GM19351 (cell line): ENCODE results near the gene C6orf52.
"Not testable (repeated sequence)": the region's sequence is repeated elsewhere in the genome, so short reads cannot be mapped to it uniquely, and the experiment has no call there.

Experiments
- ATAC-seq: cut with Tn5 transposase; IDR thresholded peaks from one replicate; pipeline ENCODE4 v1.9.1; 2021; ENCODE audit warnings: mild to moderate bottlenecking, moderate library complexity; ENCODE audit not compliant: unreplicated experiment

Gene C6orf52

DNA sequence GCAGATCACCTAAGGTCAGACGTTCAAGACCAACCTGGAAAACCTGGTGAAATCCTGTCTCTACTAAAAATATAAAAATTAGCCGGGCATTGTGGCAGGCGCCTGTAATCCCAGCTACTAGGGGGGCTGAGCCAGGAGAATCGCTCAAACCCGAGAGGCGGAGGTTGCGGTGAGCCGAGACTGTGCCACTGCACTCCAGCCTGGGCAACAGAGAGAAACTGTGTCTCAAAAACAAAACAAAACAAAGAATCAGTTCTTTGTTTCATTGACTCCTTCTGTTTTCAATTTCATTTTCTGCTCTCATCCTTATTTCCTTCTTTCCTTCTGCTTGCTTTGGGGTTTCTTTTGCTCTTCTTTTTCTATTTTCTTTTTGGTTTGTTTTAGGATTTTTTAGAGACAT is 19.5 kb upstream of the C6orf52 start:
- ATAC-seq = no peak

DNA sequence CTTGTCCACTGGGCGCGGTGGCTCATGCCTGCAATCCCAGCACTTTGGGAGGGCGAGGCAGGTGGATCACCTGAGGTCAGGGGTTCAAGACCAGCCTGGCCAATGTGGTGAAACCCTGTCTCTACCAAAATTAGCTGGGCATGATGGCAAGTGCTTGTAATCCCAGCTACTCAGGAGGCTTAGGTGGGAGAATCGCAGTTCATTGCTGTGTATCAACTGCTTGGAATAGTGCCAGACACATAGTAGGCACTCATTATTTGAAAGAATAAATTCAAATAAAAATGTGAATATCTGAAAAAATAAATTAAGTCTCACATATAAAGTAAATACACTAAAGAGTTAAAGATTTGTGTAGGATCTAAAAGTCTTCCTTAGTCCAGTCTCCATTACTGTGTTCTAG is 2.2 kb upstream of the C6orf52 start:
- ATAC-seq = no peak

DNA sequence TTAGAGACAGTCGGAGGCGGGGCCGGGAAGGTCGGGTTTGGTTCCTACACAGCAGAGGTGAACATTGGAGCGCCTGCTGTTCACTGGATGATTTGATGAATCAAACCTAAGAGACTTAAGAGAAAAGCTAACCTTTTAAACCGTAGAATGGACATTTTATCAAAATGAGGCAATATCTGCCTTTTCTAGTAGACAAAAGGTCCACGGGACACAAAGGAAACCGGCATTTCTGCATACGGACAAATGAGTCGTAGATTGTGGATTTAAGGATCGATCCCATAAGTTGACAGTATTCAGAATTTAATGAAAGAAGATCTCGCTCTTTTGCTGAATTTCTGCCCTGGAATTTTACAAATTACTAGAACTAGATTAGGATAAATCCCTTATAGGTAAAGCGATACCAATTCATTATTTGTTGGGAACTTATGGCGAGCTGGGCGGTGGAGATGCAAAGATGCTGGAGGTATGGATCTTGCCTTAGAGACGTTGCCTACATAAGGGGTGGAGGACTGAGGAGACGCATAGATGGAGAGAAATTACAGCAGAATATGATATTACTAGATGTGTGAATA is 756 bp upstream of the C6orf52 start:
- ATAC-seq = no peak

DNA sequence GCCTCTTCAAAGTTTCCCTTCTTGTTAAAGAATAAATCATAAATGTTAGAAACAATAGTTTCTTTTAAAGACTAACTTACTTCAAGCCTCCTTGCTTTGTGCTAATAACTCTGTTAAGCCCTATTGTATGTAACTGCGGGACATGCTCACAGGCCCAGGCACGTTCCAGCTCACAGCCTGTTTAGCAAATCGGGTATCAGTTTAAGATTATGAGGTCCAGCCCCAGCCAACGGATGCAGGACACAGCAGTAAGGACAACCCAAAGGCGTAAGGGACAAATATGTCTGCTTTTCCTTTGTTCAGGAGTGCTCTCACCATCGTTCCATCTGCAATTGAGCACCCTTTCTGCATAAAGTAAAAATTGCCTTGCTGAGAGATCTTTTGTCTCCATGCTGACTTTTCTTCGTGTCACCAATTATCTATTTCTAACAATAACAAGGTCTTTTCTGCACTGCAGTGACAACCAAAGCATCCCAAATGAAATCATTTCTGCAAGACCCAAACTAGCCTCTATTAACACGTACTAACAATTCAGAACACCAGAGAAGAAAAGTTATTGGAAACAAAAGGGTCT is 1.4 kb downstream of the C6orf52 start:
- no peak for ATAC-seq

DNA sequence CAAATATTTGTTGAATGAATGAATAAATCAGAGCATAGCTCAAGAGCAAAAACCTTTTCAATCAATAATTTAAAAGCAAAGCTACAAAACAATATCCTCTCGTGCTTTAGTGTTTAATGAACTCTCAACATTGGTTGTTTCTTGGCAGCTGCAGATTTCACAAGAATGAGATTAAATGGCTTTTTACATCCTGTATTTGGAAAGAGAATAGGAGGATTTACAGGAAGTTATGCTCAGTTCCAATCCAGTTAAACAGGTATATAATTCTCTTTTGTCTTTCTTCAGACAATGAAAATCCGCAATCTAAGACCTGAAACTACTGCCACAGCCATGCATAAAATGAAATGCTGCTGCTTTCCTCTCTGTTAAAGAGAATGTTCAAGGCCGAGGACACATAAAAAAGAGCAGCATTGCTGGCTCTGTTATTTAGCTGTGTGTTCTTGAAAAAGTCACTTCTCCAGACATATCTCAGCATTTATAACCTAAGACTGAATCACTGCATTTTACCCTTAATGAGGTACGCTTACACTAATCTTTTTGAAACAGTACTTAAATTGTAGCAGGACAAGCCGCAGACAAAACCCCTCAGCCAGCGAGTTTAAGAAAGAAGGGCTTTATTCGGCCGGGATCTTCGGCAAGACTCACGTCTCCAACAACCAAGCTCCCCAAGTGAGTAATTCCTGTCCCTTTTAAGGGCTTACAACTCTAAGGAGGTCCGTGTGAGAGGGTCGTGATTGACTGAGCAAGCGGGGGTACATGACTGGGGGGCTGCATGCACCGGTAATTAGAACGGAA is 3.6 kb downstream of the C6orf52 start:
- no peak for ATAC-seq

DNA sequence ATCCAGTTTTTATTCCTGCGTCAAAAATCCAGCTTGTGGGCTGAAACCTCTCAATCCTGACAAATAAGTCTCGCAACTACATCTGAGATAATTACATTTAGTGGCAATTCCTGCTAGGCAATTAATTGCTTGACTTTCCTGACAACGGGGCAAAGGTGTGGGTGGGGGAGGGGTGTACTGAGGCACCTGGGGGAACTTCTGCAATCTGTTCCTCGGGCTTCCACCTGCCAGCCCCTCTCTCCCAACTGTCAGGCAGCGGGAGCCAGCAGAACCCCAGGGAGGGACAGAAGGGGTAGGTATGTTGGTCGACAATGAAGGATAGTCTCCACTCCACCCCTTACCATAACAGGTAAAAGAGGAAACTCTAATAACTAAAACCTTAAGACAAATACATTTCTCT is 6.8 kb downstream of the C6orf52 start:
- ATAC-seq = no peak

DNA sequence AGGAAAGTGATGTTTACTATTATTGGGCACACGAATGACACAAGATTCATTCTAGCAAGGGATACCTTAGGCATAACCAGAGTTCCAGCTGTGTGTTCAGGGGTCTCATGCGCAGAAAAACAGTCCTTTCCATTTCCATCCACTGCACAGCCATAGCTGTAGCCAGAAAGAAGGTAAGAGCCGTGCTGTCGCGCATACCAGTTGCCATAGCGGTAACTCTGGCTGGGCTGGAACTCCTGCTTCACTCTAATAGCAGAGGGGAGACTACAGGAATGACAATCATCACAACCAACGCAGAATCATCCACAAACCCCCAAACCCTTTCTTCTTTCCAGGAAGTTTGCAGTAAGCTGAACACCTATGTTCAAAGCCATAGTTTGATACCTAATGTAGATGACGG is 7.5 kb downstream of the C6orf52 start:
- no peak for ATAC-seq

DNA sequence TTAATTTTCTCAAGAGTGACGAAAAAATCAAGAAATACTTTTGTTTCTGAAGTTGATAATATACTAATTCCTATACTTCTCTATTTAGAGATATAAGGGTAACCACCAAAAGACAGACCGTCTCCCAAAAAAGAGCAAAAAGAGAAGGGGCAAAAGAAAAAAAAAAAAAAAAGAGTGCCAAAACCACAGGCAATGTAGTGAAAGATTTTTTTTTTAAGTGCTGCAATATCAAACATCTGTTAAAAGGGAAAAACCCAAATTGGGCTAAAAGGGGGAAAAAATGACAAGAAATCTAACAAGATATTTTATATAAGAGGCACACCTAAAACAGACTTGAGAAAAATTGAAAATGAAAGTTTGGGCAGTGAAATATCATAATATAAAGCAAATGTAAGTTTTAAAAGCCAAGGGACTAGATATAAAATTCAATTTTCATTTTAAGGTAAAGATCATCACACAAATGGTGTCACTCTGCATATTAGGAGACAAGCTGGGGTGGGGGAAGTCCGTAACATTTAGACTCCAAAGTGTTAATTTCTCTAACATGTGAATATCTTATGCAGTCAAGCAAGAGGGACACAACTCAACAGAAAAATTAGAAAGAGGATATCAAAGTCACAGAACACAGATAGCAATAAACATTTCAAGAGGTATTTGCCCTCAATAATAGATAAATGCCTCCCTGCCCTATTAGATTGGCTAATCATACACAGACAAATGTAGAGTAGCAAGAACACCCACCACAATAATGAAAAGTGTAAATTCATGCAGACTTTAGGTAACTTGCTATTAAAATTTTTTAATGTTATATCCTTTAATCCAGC is 9.1 kb downstream of the C6orf52 start:
- ATAC-seq = no peak

DNA sequence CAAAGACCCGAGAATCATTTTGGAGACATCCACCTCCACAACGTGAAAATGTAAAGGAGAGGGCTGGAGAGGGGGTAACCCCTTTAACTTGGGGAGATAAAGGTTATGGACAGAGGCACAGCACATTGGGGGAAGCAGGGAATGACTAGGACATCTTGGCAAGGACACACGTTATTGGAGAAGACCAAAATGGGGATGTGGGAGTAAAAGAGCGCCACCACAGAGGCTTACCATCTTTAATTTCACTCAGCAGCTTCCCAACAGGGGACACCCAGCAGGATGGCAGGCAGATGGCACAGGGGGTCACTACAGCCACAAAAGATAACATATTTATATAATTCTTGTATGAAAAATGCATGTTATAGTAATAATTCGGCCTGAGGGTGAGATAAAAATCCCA is 9.8 kb downstream of the C6orf52 start:
- ATAC-seq = no peak

DNA sequence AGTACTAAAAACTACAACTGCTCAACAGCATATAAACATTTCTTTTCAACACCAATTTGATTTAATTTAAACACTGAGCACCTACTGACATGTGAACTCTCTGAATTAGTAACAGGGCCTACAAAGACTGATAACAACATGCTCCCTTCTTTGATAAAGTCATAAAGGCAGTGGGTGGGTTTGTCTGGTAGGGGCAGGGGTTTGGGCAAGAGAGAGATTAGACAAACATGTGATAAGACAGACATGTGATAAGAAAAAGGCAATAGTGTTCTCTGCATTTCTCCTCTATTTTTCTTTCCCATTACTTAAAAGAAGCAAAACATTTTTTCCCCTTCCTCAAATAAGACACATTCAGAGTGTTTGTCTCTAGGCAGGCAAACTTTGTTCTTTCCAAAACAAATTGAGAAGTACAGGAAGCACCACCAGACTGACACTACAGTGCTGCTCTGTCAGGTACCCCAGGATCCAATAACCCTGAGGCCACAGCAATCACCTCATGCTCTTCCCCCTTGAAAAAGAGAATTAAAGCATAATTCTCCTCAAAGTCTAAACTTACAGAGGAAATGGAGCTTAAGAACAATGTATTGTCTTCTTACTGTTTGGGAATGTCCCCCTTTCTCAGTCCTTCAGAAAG is 11.9 kb downstream of the C6orf52 start:
- no peak for ATAC-seq

DNA sequence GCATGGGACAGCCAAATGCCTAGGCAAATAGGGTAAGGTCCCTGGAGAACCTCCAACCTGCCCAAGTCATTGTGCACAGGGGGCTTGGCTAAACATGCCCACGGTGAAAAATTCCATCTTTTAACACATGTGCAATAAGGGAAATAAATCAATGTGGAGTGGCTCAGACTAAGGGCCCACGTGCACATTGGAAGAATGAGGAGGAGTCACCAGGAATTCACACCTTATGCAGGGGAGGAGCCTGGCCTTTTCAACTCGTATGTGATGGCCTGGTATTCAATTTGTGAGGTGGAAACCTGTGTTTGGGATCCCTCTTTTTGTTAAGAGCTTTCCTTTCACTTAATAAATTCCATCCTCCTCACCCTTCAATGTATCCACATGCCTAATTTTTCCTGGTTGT is 12.6 kb downstream of the C6orf52 start:
- no peak for ATAC-seq

DNA sequence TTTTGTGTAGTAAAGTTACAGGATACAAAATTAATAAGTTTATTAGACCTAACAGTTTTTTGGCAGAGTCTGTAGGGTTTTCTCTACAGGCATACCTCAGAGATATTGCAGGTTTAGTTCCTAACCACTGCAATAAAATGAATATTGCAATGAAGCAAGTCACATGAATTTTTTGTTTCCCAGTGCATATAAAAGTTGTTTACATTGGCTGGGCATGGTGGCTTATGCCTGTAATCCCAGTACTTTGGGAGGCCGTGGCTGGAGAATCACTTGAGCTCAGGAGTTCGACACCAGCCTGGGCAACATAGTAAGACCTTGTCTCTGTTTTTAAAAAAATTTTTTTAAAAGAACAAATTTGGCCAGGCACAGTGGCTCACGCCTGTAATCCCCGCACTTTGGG is 16.0 kb downstream of the C6orf52 start:
- ATAC-seq = no peak

DNA sequence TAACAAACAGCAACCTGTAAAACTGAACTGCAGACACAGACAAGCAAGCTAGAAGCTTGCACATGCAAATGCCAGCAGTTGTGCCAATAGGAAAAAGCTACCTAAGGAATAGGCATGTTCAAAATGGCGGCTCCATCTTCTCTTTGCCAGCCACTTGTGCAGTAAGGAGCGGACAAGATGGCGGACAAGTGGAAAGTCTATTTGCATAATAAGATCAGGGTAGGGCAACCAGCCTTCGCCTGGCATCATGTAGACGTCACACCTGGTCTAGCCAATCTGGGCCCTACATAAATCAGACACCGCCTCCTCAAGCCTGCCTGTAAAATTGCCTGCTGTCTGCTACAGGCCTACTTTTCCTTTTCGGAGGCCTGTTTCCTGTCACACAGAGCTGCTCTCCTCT is 18.0 kb downstream of the C6orf52 start:
- ATAC-seq = no peak

DNA sequence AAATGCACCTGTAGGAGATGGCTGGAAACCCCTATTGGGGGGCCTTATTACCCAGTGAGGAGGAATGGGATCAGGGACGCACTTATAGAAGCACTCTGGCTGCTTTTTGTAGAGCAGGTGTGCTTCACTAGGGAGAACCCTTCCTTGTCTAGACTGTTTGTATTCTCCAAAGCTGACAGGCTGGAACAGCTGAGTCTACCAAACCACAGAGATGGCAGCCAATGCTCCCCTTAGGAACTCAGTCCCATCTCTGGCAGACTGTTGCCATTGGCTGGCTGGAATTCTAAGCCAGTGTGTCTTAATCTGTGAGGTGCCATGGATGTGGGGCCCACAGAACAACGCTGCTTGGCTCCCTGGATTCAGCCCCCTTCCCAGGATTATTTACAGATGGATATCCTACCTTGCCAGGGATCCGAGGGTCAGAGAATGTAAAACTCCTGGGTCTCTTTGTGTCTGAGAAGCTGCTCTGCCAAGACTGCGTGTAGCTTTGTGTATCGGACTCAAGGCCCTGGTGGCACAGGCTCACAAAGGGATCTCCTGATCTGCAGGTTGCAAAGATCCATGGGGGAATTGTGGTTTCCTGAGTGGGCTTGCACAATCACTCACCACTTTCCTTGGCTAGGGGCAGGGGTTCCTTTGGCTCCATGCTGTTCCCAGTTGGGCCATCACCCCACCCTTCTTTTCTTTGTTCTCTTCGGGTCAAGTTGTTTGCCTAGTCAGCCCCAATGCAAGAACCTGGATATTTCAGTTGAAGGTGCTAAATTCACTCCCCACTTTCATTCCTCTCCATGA is 26.1 kb downstream of the C6orf52 start:
- no peak for ATAC-seq

DNA sequence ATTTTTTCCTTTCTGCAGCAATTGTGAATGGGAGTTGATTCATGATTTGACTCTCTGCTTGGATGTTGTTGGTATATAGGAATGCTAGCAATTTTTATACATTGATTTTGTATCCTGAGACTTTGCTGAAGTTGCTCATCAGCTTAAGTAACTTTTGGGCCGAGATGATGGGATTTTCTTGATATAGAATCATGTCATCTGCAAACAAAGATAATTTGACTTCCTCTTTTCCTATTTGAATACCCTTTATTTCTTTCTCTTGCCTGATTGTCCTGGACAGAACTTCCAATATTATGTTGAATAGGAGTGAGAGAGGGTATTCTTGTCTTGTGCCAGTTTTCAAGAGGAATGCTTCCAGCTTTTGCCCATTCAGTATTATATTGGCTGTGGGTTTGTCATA is 28.8 kb downstream of the C6orf52 start:
- ATAC-seq = not testable (repeated sequence)

DNA sequence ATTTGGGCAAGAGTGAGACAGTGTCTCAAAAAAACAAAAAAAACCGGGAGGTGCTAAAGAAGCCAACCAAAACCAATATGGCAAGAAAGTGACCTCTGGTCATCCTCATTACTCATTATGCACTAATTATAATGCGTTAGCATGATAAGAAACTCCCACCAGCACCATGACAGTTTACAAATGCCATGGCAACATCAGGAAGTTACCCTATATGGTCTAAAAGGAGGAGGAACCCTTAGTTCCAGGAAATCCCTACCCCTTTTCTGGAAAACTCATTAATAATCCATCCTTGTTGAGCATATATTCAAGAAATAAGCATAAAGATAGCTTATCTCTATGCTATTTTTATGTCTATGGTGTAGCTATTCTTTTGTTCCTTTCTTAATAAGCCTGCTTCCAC is 31.7 kb downstream of the C6orf52 start:
- ATAC-seq = no peak

DNA sequence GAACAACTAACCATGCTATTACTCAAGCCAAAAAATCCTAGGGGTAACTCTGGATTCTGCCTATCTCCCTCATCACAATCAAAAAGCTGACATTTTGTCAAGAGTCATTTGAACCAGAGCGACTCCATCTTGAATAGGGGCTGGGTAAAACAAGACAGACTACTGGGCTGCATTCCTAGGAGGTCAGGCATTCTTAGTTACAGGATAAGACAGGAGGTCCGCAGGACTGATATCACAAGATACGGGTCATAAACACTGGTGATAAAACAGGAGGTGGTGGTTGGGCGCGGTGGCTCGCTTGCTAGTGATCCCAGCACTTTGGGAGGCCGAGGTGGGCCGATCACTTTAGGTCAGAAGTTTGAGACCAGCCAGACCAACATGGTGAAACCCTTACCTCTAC is 32.2 kb downstream of the C6orf52 start:
- no peak for ATAC-seq

DNA sequence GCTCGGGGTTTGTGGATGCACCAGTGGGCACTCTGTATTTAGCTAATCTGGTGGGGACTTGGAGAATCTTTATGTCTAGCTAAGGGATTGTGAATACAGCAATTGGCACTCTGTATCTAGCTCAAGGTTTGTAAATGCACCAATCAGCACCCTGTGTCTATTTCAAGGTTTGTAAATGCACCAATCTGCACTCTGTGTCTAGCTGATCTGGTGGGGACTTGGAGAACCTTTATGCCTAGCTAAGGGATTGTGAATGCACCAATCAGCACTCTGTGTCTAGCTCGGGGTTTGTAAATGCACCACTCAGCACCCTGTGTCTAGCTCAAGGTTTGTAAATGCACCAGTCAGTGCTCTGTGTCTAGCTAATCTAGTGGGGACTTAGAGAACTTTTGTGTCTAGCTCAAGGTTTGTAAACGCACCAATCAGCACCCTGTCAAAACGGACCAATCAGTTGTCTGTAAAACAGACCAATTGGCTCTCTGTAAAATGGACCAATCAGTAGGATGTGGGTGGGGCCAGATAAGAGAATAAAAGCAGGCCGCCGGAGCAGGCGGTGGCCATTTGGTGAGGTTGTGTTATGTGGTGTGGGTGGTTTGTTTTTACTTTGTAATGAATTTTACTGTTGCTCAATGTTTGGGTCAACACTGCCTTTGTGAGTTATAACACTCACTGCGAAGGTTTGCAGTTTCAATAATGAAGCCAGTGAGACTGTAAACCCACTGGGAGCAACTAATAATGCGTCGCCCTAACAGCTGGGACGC is 33.8 kb downstream of the C6orf52 start:
- ATAC-seq = not testable (repeated sequence)

DNA sequence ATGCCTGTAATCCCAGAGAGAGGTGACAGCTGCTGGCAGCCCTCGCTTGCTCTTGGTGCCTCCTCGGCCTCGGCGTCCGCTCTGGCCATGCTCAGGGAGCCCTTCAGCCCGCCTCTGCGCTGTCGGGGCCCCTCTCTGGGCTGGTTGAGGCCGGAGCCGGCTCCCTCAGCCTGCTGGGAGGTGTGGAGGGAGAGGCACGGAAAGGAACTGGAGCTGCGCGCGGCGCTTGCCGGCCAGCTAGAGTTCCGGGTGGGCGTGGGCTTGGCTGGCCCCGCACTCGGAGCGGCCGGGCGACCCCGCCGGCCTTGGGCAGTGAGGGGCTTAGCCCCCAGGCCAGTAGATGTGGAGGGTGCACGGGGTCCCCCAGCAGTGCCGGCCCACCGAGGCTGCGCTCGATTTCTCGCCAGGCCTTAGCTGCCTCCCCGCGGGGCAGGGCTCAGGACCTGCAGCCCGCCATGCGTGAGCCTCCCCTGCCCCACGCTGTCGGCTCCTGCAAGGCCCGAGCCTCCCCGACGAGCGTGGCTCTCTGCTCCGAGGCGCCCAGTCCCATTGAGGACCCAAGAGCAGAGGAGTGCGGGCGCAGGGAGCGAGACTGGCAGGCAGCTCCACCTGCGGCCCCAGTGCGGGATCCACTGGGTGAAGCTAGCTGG is 34.6 kb downstream of the C6orf52 start:
- ATAC-seq = peak; percentile 62
